Daoy (cell line): ENCODE results near the gene RPL26. TPM values are rescaled to one million over a fixed set of nuclear protein-coding genes. Genes with fewer than 3 reads are reported as not detected.

Experiments
- DNase-seq: peaks from one replicate; pipeline ENCODE4 v3.0.0-alpha.2; 2015; ENCODE audit warnings: low read depth
- total RNA-seq: library from RNA; depleted of rRNA; stranded (reverse); fragments of >200 nt; shearing (Covaris generic); gene quantifications from 2 replicates; pipeline ENCODE4 v1.2.3, GENCODE V29; 2014; rRNA removed

RPL26 gene
- total RNA-seq: 4,153 and 4,235 TPM in 2 replicates

DNA sequence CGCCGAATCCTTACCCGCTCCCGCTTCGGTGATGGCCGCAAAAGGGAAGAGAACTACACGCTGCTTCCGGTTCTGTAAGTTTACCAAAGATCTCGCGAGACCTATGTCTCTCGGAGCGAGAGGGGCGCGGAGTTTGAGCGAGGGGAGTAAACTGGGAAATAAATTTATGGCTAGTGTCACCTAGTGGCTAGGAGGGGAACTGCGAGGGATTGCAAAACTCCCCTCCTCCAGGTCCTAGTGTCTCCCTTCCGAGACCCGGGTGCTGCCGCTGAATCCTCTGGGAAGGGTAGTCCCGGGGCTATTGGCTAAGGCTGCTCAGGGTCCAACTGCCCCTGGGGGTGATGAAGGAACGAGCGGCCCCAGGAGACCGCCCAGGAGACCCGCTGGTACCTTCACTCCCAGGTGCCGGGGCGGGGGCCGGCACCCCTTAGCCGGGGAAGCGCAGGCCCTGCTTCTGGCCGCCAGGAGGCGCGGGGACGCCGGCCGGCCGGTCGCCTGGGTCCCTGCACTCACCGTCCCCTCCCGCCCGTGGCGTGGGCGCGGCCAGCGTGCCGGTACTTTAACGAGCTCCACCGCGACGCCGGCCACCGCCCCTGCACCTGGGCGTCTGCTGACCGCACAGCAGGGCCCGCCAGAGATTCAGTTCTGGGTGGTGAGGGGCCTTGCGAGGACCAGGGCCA, at the start of gene RPL26:
TSS of gene RPL26 (minus strand) at position 51 of the 680 bp plus-strand sequence. CDS start 883 bp downstream, outside the sequence.
- peak; percentile 94 for DNase-seq

DNA sequence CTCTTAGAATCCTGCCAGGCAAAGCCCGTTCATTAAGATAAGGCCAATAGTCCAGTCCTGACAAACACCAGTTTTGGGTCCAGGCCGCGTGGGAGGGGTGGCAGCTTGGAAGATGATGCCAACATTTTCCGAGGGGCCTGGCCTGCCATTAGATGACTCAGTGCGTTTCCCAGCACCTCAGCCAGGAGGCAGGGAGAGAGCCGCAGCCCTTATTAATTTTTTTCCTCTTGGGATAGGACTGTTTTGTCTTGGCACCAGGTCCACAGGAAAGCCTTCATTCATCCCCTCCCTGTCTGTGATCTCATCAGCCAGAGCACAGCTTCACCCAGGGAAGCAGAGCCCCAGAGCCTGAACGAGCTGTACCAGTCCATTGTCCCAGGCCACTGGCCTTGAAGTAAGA, 48.0 kb upstream of the RPL26 start:
- DNase-seq: peak; percentile 88

GRCh38 chr17:8426802-8427201, 43.8 kb upstream of the RPL26 start:
- DNase-seq: no peak

GRCh38 chr17:8426094-8426720, 43.2 kb upstream of the RPL26 start:
- no peak for DNase-seq

GRCh38 chr17:8421571-8421970, 38.6 kb upstream of the RPL26 start:
- no peak for DNase-seq

GRCh38 chr17:8420041-8420934, 37.3 kb upstream of the RPL26 start:
- no peak for DNase-seq

DNA sequence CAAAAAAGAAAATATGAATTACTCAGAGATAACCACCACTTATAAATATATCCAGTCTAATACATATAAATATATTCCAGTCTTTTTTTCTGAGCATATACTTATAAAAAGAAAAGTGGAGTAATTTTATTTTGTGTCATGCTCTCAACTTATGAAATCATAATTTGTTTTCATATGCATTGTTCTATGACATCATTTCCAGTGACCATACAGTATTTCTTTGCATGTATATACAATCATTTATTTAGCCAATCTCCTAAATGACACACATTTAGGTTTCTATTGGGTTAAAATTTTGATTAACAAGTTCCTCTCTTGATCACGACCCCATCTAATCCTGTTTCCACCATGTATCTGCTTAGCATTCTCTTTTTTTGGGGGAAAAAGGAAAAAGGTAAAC, 36.3 kb upstream of the RPL26 start:
- no peak for DNase-seq

- no peak for DNase-seq
These were observed 35.5 kb upstream of the RPL26 start for GRCh38 chr17:8418471-8418870.

GRCh38 chr17:8417806-8418205, 34.8 kb upstream of the RPL26 start:
- DNase-seq: no peak

- no peak for DNase-seq
These were observed 30.9 kb upstream of the RPL26 start for GRCh38 chr17:8413938-8414337.

DNA sequence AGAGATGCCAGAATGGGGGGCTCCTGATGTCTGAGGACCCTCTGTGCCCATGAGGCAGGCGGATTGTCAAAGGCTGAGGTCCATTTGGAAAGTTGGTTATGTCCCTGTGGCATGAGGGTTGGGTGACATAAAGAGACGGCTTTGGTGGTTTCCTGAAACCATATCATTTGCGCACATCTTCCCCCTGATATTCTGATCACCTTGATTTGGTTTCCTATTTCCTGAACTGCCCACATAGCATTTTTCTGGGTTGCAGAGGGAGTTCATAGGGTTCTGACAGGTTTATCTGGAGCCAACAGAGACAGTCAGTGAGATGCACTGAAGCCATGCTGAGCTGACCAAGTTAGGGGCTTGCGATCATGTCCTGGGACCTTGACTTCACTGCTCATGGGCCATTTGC, 30.3 kb upstream of the RPL26 start:
- no peak for DNase-seq

GRCh38 chr17:8412089-8412488, 29.1 kb upstream of the RPL26 start:
- no peak for DNase-seq

DNA sequence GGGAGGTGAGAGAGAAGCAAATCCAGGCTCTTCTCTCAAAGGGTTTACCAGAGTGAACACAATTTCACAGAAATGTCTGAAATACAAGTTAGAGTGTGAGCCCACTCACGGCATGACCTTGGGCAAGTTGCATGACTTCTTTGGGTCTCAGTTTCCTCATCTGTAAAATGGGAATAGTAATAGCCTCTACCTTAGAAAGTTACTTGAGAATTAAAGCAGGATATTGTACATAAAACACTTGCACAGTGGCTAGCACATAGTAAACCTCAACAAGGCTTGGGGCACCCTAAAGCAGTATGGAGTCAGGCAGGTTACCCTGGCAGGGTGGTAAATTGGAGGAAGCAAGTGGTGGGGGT, 27.9 kb upstream of the RPL26 start:
- no peak for DNase-seq

- DNase-seq: peak; percentile 80
These were observed 27.2 kb upstream of the RPL26 start for GRCh38 chr17:8409966-8410882.

GRCh38 chr17:8408371-8408770, 25.4 kb upstream of the RPL26 start:
- DNase-seq: peak; percentile 20

DNA sequence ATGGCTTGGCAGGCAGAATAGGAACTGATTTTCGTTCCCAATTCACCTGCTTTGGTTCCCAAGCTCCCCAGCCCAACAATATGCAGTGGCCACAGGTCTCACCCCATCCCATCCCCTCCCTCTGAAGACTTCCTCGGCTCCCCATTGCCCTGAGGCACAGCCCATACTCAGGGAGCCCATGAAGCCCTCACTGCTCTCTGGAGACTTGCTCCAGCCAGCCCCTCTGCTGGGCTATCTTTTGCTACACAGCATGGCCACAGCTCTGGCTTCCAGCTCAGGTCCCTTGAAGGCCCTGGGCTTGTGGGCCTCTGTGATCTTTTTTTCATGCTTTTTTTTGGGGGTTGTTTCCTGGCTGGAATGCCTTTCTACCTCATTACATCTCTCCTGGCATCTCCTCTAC, 23.2 kb upstream of the RPL26 start:
- DNase-seq: no peak

DNA sequence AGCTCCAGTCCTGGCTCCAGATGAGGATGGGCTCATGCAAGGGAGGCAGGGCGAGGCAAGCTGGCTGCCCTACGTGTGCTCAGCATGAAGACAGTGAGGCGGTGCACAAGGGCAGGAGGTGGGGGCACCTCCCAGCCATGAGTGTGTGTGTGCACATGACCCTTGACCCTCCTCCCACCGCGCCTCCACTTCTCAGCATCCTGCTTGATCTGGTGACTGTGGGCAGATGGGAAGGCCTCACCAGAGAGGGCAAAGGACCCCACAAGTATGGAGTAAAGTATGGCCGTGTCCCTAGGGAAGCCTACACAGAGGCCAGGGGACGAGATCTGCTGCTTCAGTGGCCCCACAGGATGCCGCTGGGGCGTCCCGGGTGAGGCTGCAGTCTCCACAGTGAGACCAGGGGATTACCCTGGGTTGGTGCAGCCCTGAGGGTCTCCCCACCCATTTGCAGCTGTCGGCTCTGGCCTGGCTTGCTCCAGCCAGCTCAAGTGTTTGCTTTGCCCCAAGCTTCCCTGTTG, 22.6 kb upstream of the RPL26 start:
- DNase-seq: no peak

DNA sequence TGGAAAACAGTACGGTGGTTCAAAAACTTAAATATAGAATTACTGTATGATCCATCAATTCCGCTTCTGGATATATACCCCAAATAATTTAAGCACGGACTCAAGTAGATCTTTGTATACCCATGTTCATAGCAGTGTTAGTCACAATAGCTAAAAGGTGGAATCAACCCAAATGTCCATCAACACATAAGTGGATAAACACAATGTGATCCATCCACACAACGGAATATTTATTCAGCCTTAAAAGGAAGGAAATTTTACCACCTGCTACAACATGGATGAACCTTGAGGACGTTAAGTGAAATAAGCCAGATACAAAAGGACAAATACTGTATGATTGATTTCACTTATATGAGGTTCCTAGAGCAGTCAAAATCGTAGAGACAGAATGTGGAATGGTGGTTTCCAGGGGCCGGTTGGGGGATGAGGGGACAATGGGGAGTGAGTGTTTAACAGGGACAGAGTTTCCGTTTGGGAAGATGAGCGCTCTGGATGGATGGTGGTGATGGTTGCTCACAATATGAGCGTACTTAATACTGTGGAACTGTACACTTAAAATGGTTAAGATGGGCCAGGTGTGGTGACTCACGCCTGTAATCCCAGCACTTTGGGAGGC, 20.0 kb upstream of the RPL26 start:
- no peak for DNase-seq

DNA sequence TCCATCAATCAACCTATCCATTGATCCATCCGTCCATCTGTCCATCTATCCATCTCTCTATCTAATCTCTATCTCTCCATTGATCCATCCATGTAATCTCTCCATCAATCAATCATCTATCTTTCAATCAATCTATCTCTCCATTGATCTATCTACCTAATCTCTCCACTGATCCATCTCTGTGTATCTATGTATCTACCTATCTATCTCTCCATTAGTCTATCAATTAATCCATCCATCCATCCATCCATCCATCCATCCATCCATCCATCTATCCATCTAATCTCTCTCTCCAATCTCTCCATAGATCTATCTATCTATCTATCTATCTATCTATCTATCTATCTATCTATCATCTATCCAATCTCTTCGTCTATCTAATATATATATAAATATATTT, 18.1 kb upstream of the RPL26 start:
- DNase-seq: no peak

- no peak for DNase-seq
These were observed 16.0 kb upstream of the RPL26 start for GRCh38 chr17:8398980-8399379.

GRCh38 chr17:8397636-8398035, 14.6 kb upstream of the RPL26 start, which contains the start of gene RNF222:
Gene RNF222, minus strand, starts transcription at chr17:8397827. Its CDS starts 4,366 bp downstream, at chr17:8393461.
- DNase-seq: no peak
